NK-92 treated with Interleukin-12 subunit alpha and Interleukin-12 subunit beta, amount 100 ng/mL, for 24 hours (cell line): ENCODE results near the gene TM4SF1.
"Not testable (repeated sequence)": the region's sequence is repeated elsewhere in the genome, so short reads cannot be mapped to it uniquely, and the experiment has no call there.

Experiments used
- DNase-seq: peaks from one replicate; lab custom pipeline; 2025; lab: John Stamatoyannopoulos, UW

Gene TM4SF1

DNA sequence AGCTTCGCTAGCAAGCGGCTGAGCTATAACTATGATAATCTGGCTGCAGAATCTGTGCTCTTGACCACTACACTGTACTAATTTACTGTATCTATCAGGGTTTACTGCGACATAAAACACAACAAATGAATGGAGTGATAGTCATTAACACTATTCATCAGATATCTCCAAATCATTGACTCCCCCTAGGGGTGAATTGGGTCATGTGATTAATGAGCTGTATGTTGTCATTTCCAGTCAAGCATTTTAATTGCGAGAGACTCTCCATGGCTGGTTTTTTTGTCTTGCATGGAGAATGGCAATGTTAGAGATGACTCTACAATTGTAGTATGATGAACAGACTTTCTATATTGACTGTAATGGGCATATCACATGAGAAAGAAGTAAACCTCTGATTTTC, 33.5 kb downstream of the TM4SF1 start:
- DNase-seq: no peak

DNA sequence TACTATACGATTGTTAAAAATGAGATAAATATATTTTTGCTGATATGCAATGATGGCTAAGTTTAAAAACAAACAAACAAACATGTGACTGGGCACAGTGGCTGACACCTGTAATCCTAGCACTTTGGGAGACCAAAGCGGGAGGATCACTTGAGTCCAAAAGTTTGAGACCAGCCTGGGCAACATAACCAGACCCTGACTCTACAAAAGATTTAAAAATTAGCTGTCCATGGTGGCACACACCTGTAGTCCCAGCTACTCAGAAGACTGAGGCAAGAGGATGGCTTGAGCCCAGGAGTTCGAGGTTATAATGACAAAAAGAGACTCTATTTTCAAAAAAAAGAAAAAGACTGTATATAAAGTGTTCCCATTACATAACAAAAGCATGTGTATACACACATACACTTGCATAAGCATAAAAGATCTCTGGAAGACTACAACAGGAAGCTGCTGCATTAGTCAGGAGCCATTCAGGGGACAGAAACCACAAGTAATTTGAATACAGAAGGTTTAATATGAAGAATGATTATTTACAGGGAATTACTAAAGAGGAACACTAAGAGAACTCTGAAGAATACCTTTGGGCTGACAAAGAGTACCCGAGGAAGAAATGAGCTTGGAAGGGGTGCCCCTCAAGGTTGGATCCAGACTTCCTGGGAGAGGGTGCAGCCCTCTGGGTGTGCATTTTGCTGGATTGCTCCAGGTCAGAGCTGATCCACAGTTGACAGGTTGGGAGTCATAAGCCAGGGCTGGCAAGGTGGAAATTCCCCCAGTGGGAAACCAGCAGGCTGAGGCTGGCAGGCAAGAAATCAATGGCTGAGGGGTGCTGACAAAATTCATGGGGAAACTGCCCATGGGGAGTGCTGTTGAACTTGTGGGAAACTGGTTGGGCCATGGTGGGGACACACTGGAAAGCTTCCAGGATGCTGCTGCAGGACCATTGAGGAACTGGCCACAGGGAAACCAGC, 34.8 kb downstream of the TM4SF1 start:
- DNase-seq: no peak

DNA sequence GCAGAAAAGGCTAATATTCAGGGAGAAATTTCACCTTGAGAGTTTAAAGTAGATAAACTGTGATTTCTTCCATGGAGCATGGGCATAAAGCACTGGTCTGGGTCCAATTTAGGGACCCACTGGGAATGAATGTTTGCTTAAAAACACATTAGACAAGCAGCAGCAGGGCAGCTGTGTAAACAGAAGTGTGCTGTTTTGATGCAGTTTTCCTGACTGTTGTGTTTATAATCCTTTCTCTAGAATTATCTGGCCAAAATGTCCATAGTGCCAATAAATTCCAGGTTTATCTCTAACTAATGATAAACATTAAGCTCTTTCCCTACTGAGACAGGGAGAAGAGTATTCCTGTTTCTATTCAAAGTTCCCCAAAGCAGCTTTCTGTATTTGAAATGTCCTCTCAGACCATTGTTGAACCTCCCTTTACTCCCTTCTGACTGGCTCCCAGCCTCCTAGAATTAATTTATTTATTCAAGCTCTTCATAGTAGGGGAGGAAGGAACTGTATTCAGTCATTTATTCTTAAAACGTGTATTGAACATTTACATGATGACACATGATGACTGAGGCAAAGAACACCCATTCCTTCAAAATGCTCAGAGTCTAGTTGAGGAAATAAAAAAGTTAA, 37.0 kb downstream of the TM4SF1 start:
- DNase-seq: no peak

DNA sequence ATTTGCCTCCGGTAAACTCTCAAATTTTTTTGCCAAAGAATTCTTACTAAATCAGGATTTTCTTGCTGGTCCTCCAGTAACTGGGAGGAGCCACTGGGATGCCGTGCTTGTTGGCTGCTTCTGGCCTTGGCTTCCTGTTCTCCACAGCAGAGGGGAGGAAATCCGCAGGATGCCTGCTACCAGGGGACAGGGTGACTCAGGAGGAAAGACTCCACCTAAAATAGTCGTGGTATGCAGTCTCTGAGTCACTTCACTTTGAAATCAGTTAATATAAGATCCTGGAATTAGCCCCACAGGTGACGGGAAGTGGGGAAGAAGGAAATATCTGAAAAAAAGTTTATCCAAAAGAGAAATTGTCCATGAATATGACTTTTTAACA, 37.5 kb downstream of the TM4SF1 start:
- DNase-seq: no peak

DNA sequence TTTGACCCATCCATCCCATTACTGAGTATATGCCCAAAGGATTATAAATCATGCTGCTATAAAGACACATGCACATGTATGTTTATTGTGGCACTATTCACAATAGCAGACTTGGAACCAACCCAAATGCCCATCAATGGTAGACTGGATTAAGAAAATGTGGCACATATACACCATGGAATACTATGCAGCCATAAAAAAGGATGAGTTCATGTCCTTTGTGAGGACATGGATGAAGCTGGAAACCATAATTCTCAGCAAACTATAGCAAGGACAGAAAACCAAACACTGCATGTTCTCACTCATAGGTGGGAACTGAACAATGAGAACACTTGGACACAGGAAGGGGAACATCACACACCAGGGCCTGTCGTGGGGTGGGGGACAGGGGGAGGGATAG, 40.0 kb downstream of the TM4SF1 start:
- DNase-seq: not testable (repeated sequence)

DNA sequence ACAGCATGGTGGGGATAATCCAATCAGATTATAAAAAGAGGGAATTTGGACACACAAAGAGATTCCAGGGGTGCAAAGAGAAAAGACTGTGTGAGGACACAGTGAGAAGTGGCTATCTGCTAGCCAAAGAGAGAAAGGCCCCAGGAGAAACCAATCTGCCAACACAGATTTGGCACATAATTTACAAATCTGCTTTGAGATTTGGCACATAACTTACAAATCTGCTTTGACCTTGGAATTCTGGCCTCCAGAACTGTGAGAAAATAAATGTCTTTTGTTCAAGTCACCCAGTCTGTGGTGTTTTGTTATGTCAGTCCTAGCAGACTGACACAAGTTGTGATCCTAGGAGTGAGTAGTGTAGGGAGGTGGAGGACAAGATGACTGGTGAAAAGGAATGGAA, 40.5 kb downstream of the TM4SF1 start:
- DNase-seq: no peak

DNA sequence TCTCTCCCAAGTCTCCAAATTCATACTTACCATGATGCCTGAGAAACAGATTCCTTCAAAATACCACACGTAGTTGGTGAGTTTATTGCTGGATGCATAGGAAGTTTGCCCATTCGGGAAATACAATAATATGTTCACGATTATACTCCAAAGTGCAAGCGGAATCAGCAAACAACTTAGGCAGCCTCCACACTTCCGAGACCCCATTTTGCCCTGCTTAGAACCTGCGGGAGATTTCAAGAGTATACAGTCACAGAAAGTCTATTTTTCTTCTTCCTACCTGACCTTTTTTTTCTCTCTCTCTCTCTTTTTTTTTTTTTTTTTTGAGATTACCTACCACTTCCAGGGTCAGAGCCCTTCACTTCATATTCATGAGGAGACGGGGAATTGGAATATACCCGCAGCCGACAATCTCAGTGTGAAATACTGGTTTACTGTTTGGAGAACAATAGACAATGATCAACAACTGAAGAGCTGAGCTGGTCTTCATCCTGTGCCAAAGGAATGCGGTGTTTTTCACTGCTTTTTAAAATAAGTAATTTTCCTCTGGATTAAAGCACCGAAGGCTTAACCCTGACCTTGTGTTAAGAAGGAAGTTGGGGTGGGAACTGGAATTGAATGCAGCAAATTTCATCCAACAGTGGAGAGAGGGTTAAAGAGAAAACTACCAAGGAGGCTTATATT, 44.1 kb downstream of the TM4SF1 start, which contains the start of gene TM4SF18:
Gene TM4SF18 (minus strand): TSS at position 461 of the 684 bp plus-strand sequence. CDS start 254 bp downstream, at position 207.
- no peak for DNase-seq

DNA sequence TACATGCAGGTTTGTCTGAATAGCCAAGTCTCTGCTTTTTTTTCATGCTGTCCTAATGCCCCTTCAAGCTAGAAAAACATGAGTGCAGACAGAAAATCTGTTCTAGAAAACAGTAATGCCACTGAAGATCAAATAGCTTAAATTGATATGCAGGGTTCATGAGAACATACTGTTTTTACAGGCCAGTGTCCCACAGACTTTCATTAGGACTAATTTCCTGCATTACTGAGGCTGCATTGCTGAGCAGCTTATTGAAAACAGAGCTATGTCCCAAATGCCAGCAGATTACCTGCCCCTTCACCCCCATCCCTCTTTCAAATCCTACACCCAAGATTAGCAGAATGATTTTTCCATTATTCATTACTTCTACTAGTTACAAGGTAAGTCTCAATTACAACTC, 44.7 kb downstream of the TM4SF1 start:
- DNase-seq: no peak

DNA sequence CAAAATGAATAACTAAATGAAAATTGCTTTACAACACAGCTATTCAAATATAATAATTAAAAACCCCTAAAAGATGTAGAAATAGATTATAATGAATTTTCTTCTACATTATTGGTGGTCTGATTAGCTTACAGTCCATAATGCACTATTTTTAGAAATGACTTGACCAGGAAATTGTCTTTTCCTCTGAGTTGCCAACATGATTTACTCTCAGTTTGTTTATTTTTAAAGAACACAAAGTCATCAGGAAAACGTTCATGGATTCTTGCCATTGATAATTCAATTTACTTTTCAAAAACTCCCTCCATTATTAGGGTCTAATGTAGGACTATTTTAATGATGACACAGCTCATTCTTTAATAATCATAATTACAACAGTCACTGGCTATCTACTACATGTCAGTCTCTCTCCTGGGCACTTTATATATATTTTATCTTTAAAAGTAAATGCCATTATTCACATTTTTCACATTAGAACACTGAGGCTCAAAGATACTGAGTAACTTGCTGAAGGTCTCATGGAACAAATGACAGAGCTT, 45.2 kb downstream of the TM4SF1 start:
- DNase-seq: no peak

DNA sequence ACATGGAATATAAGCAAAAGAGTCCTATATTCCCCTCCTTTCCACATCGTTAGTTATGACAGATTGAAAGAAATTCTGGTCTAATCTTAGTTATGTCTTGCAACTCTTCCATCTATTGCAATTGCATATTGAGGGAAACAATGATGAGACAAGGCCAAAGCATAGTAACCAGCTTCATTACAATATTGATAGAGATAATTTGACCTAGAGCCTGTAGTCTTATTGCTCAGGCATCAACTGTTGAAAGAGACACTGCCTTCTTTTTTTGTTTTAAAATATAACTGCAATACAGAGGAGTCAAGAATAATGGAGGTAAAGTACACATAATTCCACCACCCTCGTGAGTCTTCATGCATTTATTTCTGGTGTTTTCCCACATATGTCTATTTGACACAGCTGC, 46.1 kb downstream of the TM4SF1 start:
- DNase-seq: no peak

DNA sequence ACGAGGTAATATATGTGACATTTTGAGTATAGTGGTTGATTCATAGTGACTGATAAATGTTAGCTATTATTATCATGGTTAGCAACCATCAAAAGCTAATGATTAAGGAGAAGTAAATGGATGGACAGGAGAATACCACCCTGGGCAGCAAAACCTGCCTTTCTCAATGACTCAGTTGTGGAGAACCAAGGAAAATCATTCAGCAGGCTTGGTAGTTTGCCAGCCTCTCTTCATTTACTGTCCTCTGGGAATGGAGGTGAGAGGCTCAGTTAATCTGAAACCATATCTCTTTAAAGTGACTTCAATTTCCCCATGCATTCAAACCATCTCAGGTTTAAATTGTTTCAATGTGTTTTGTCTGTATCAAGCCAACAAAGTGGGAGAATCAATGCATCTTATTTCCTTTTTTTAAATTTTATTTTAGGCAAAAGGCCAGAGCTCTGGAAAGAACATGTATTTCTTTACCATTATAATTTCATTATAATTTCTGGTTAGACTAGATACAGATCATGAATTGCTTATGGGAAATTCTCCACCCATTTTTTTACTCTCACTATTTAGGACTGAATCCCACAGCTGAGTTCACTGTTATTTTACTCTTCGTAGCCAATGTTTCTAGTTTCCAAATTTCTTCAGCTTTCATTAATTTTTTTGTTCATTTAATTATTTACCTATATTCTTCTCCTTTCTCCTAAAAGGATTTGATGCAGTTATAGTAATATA, 46.7 kb downstream of the TM4SF1 start:
- no peak for DNase-seq

DNA sequence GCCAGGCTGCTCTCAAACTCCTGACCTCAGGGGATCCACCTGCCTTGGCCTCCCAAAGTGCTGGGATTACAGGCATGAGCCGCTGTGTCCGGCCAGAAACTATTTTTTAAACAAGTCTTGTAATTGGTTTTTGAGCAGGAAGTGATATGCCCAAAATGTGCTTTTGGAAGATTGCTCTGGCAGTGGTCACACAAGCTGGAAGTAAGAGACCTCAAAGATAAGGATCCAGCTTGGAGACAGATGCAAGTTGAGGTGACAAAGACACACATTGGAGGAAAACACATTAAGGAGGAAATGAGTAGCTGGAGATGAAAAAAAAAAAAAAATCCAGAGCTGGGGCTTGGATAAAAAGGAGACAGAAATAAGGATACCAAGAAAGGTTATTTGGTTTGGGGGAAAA, 50.3 kb downstream of the TM4SF1 start:
- DNase-seq: no peak

DNA sequence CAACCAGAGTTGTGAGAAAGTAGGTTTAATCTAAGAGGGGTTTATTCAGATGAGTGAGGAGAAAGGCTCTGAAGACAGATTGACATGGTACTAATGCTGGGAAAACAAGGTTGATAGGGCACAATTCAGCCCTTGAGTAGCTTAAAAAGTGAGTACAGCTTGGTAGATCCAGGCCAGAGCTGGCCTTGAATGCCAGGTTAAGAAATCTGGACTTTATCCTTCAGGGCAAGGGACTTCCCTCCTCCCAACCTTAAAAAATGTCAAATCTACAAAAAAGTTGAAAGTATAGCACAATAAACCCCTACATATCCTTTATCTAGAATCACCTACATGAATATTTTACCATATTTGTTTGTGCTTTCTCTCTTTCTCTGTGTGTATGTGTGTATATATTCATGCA, 51.9 kb downstream of the TM4SF1 start:
- DNase-seq: no peak

DNA sequence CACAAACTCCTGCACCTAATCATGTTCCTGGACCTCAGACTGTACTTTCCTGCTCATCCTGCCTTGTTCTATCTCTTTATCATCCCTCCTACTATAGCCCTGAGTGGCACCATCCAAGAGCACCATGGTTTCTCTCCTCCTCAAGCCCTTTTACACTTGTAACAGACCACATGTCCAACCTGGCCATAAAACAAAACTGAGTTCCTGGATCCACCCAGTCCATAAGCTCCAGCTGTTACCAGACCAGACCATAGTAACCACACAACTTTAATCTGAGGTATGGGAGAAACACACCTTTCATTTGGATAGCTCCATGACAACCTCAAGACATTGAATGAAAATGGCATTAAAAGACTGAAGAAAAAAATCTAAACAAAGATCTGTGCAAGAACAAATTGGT, 53.1 kb downstream of the TM4SF1 start:
- DNase-seq: no peak

DNA sequence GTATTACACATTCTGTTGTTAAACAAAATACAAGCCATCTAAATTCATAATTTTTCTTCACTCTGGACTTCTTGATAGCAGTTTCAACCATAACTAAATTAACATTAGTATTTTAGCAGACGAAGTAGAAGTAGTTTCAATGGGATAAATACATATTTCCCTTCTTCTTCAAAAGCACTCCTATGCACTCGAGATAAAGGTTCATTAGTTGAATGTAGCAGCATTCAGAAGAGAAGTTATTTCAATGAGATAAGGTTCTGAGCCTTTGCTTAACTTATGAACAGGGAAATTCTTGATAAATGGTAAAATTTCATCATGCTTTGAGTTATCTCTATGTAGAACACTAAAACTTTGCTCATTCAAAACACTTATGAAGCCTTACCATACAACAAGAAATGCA, 55.8 kb downstream of the TM4SF1 start:
- DNase-seq: no peak

DNA sequence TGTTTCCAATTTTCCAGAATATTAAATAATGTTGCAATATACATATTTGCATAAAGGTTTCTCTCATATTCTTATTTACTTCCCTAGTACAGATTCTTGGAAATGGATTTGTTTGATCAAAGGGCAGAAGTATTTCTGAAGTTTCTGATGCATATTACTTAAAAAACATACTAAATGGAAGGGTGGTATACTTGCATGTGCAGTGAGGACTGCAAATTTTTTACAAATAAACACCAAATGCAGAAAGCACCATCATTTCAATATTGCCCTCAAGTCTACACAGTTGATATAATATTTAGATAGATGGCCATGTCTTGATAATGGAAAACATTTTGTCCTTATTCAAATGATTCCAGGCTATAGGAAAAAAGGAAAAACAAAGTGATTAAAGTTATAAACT, 56.3 kb downstream of the TM4SF1 start:
- no peak for DNase-seq

DNA sequence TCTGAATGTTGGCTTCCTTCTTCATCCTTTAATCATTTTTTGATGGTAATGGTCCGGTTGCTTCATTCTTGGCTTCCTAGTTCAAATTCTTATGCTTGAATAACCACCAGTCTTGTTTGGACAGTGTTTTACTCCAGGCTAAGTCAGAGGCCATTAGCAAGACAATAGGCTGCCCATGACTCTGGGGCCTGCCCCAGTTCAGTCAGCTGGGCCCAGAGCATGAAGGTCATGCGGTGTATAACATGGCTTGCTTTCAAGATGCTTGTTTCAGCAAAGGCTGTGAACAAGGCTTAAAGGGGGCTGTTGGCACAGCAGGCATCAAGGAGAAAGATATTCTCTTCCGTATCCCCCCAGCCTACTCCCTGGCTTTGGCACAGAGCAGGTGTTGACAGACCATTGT, 57.7 kb downstream of the TM4SF1 start:
- no peak for DNase-seq
